HG03095 (cell line): Measurements from ENCODE around the gene OR1K1.

Source experiments
- ATAC-seq: cut with Tn5 transposase; IDR thresholded peaks from one replicate; pipeline ENCODE4 v1.9.1; 2021; ENCODE audit warnings: moderate library complexity; ENCODE audit not compliant: unreplicated experiment

Gene OR1K1

DNA sequence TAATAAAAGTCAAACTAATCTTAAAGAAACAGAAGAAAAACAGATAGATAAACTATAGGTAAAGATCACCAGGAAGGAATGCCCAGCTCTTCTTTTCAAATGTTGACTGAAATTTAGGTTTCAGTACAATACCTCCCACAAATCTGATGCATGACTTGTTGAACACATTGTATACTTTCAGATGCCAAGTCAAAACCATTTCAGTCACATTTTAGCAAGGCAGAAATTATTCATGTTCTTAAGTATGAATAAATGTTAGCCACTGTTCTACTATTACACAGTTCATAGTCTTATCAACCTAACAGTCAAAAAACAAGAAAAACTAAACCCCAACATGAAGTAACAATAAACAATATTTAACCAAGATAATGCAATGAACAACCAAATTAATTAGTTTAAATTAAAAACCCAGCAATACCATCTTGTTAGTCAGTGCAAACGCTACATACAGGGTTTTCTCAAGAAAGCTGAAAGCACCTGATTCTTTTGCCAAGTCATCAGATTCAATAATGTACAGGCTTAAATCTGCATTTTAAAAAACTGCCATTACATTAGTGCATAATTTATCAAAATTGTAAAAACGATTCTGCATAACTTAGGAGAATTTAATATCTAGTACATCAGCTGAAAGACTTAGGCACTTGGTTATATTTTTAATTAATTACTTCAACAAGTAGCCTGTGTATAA is 48.5 kb downstream of the OR1K1 start:
- ATAC-seq = no peak
